Measurements from ENCODE around the gene CCSER1.

- TF ChIP-seq POLR2A (IDR thresholded peaks at IDR 0.05) (no peak), CTCF (IDR thresholded peaks at IDR 0.05 in 8 of 11, conservative IDR thresholded peaks at IDR 0.05 in 3 of 11) (no peak), POLR2AphosphoS5 (IDR thresholded peaks at IDR 0.05) (no peak)
These were observed 172.2 kb downstream of the CCSER1 start for GRCh38 chr4:90299373-90299772.
